IPS-NIHi11 (cell line): Measurements from ENCODE around the gene KAT8.
A peak's percentile ranks its signal among the peaks of the same experiment; 100 is the strongest.
"Not testable (repeated sequence)": the region's sequence is repeated elsewhere in the genome, so short reads cannot be mapped to it uniquely, and the experiment has no call there.

ENCODE experiments used
- DNase-seq: peaks from one replicate; pipeline ENCODE4 v3.0.0; 2012; ENCODE audit warnings: mixed read lengths, low spot score

KAT8 gene

GRCh38 chr16:31083981-31084380 is 33.5 kb upstream of the KAT8 start:
- DNase-seq = no peak

DNA sequence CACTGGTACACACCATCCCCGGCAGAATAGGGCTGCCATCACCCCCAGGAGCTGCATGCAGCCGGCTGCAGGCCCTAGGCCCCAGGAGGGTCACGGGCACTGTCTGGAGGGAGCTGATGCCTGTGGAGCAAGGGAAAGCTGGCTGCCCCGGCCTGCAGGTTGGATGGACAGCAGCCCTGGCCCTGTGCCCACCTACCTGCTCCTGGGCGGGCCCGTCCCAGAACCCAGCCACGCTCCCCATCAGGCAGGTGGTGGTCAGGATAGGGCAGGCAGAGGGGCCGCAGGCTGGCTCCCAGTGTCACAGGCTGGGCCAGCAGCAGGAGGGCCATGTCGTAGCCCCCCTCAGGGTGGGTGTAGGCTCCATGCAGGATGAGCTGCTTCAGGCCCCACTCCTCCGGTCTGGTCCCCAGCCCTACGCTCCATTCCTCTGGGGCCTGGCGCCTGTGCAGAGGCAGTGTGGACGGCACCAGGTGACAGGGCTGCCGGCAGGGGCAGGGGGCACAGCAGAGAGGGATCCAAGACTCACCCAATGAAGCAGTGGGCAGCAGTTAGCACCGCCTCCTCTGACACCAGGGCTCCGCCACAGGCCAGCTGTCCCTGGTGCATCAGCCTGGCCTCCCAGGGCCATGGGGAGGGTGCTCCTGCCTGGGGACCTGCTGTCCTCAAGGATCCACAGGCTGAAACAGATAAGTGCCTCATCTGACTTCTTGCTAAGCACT is 32.7 kb upstream of the KAT8 start:
- DNase-seq = no peak

- no peak for DNase-seq
These were observed 32.1 kb upstream of the KAT8 start for GRCh38 chr16:31085411-31085810.

DNA sequence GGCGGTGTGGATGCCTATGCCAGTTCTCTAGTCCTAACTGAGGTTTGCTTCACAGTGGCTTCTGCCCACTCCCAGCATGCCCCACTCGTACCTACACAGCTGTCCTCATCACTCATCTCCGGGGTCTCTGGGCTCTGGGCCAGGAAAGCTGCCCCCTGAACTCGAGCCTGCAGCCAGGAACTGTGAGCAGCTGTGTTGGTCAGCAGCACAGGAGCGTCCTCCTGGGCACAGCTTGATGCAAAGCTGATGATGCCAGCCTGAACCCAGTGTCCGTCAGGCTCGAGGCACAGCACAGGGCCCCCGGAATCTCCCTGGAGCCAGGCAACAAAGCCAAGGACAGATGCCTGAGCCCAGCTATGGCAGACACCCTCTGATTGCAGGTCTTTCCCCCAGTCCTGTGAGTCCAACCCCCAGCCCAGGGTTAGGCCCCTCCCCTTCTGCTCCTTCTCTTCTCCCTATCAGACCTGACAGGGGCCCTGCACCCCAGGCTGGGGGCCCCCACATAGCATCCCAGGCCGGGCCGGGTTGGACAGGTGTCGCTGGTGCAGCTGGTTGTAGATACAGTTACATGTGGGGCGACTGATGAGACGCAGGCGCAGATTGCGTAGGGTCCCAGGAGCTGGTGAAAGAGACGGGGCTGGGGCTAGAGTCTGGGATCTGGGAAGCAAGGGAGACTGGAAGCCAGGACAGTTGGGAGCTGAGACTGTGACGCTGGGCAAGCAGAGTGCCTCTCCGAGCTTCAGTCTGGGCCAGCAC is 31.4 kb upstream of the KAT8 start:
- no peak for DNase-seq

DNA sequence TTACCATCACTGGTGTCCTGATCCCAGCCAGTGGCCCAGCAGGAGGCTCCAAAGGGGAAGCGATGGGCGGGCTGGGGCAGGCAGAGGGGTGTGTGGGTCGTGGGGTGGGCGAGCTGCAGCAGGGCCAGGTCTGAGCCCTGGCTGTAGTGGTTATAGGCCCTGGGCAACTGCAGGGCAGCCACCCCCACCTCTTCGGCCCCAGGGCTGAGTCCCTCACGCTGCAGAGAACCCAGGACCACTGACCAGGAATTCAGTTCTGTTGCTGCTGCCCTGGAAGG is 30.9 kb upstream of the KAT8 start:
- DNase-seq = no peak

- no peak for DNase-seq
These were observed 30.0 kb upstream of the KAT8 start for GRCh38 chr16:31087481-31087880.

- no peak for DNase-seq
These were observed 29.5 kb upstream of the KAT8 start for GRCh38 chr16:31087971-31088370.

- no peak for DNase-seq
These were observed 28.8 kb upstream of the KAT8 start, which contains the start of gene PRSS53 for GRCh38 chr16:31088459-31089183. Gene PRSS53 (minus strand): TSS chr16:31088943. CDS start chr16:31088809, 134 bp downstream.

DNA sequence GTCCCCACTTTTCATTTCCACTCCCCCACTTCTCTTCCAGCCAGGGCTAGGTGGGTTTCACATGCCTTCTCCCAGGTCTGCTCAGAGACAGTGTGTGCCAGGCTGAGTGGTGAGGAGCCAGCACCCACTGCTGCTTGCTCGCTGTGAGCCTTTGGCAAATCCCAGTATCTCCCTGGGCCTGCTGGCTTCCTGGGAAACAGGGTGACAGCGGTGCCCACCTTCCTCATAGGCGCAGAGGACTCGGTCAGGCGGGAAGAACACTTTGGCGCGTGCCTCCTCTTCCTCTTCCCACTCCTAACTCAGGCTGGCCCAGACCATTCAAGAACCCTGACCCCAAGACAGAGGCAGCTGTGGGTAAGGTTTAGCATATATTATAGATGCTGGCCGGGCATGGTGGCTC is 28.3 kb upstream of the KAT8 start:
- DNase-seq = no peak

- DNase-seq = no peak
These were observed 26.9 kb upstream of the KAT8 start for GRCh38 chr16:31090540-31090939.

DNA sequence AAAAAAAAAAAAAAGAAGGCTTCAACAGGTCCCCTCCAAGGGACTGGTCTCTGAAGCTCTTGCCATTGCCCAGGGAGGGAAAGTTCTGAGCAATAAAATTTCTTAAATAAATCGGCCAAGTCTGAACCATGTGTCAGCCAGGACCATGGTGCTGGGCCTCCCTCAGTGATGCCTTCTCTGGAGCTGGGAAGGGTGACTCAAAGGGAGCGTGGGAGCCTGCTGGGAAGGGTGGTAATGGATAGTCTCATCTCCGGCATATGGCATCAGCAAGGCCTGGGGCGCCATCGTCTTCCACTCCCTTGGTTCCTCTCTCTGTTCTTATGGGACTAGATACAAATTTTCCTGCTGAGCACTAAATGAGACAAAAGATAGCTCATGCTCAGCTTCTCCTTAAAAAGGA is 25.1 kb upstream of the KAT8 start:
- DNase-seq = no peak

GRCh38 chr16:31093132-31093703 is 24.2 kb upstream of the KAT8 start:
- DNase-seq = peak; percentile 65

GRCh38 chr16:31094088-31094423 is 23.4 kb upstream of the KAT8 start:
- DNase-seq = peak; percentile 49

DNA sequence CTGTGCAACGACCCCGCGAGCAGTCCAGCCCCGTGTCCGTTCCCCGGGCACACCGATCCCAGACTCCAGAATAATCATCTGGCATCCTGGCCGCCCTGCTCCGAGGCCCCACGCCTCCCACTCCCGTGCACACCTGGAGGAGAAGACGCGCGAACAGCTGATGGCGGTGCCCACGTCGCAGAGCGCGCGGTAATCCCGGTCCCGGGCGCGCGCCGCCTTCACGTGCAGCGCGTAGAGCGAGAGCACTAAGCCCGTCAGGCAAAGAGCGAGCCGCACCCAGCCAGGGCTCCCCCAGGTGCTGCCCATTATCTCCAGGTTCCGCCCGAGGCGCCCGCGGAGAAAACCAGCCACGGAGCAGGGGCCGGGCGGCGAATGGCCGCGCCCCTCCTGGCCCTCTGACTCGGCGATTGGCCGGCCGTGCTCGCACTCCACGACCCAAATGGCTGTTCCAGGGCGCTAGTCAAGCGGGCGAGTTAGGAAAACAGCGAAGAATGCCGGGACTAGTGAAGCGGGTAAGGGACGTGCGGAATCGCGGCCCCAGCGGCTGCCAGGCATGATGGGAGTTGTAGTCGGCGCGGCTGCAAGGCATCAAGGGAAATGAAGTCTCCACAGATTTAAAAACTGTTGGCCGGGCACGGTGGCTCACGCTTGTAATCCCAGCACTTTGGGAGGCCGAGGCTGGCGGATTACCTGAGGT is 22.9 kb upstream of the KAT8 start, which contains the start of gene VKORC1:
VKORC1 (minus strand) TSS at position 374 of the 697 bp plus-strand sequence; CDS start at position 306, 68 bp downstream.
- DNase-seq = peak; percentile 95

DNA sequence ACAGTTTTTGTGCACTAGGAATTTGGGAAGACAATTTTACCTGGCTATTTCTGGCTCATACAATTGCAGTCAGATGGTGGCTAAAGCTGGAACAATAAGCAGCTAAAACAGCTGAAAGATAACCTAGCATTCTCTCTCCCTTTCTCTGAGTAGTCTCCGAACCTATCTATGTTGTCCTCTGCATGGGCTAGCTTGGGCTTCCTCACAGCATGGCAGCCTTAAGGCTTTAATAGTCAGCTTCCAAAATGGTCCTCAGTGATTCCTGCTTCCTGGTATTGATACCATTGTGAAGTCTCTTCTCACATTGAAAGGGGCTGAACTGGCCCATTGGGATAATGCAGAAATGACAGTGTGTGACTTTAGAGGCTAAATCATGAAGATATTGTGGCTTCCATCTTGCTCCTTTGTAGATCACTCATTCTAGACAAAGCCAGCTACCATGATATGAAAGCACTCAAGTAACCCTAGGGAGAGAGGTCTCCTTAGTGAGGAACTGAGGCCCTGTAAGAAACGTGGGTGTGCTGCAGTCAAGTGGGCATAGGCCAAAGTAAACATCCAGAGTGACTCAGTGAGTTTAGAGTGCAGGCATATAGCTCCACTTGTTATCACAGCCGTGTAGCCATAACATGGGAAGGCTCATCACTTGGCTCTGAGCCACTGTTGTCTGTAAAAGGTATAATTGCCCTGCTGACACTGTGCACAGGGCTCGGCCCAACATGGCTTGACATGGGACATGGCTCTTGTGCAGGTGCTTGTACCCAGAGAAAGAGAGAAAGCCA is 17.4 kb upstream of the KAT8 start:
- DNase-seq = no peak

DNA sequence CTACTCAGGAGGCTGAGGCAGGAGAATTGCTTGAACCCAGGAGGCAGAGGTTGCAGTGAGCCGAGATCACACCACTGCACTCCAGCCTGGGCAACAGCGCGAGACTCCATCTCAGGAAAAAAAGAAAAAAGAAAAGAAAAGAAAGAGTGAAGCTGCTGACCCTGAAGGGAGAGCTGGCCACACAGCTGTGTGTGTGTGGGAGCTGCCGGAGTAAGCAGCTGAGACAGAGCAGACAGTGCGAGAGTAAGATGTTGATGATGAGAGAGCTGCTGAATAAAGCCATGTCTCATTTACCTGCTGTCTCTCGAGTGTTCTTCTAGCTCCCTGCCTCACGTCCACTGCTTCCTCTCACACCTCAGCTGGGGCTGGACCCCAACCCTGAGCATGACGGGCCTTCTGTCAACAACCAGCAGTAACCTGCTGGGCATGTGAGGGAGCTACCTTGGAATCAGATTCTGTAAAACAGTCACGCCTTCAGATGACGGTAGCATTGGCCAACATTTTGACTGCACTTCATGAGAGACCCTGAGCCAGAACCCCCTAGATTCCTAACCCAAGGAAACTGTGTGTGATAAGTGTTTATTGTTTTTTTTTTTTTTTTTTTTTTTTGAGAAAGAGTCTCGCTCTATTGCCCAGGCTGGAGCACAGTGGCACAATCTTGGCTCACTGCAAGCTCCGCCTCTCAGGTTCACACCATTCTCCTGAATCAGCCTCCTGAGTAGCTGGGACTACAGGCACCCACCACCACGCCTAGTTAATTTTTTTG is 16.4 kb upstream of the KAT8 start:
- not testable (repeated sequence) for DNase-seq

DNA sequence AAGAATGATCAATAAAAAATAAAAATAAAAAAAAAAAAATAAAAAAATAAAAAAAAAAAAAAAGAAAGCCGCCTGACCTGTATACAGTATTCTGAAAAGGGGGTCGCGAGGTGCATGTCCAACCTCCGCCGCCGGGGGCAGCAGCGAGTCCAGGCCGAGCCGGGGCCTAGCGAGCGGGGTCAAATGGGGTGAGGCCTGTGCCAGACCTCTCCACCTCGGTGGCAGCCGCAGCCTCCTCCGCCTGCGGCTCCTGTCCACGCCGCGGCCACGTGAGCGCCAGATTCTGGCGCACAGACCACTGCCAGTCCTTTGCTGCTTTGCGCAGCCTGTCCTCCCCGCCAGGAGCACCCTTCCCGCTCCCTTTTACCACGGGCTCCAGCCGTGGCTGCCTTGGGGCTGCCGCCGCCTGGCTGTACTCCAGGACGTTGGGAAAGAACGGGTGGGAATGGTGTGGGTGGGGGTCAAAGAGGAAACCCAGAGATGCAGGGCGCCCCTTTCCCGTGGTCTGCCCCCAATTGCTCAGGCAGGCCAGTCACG is 11.7 kb upstream of the KAT8 start:
- peak; percentile 91 for DNase-seq

GRCh38 chr16:31106509-31107464 is 10.7 kb upstream of the KAT8 start:
- DNase-seq = no peak

DNA sequence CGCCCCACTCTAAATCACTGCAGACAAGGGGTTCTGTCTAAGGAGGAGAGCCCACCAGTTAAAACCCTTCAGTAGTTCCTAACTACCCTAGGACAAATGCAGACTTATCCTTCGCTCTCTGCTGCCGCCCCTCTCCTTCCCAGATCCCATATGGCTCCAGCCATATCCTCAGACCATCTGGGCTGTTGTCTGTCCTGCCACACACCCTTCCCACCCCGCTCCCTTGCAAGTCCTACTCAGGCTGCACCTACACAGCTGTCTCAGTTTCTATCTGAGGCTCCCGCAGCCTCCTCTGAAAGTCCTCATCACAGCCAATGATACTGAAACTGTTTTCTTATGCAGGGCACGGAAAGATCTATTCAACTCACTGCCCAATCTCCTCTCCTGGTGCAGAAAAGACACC is 10.0 kb upstream of the KAT8 start:
- DNase-seq = no peak
